Non-pigmented ciliary epithelial cell (primary cell): ENCODE results near the gene ATG12.

Source experiments
- DNase-seq: peaks from one replicate; pipeline ENCODE4 v3.0.0-alpha.2; 2010; ENCODE audit warnings: low read depth

The ATG12 gene

GRCh38 chr5:115806986-115807653, 34.2 kb downstream of the ATG12 start:
- DNase-seq, result no peak

GRCh38 chr5:115801984-115802383, 39.4 kb downstream of the ATG12 start:
- DNase-seq, result no peak

GRCh38 chr5:115801152-115801551, 40.2 kb downstream of the ATG12 start:
- DNase-seq, result no peak

- no peak for DNase-seq
Observed at GRCh38 chr5:115800108-115800507, 41.3 kb downstream of the ATG12 start.

GRCh38 chr5:115798252-115798651, 43.1 kb downstream of the ATG12 start:
- DNase-seq, result no peak

- no peak for DNase-seq
Observed at GRCh38 chr5:115796656-115797055, 44.7 kb downstream of the ATG12 start.

GRCh38 chr5:115795700-115796099, 45.7 kb downstream of the ATG12 start:
- DNase-seq, result no peak

GRCh38 chr5:115788440-115788839, 52.9 kb downstream of the ATG12 start:
- DNase-seq, result no peak

- DNase-seq, result no peak
Observed at GRCh38 chr5:115787426-115787825, 53.9 kb downstream of the ATG12 start.

- DNase-seq, result no peak
Observed at GRCh38 chr5:115785381-115786065, 55.8 kb downstream of the ATG12 start.

- no peak for DNase-seq
Observed at GRCh38 chr5:115778417-115778816, 62.9 kb downstream of the ATG12 start.
